ENCODE data around the gene CGREF1. TPM values are rescaled to one million over a fixed set of nuclear protein-coding genes. Genes with fewer than 3 reads are reported as not detected.

CGREF1 gene
- polyA plus RNA-seq, 4 donors: 3.8 to 7.8 (median 4.5) TPM

DNA sequence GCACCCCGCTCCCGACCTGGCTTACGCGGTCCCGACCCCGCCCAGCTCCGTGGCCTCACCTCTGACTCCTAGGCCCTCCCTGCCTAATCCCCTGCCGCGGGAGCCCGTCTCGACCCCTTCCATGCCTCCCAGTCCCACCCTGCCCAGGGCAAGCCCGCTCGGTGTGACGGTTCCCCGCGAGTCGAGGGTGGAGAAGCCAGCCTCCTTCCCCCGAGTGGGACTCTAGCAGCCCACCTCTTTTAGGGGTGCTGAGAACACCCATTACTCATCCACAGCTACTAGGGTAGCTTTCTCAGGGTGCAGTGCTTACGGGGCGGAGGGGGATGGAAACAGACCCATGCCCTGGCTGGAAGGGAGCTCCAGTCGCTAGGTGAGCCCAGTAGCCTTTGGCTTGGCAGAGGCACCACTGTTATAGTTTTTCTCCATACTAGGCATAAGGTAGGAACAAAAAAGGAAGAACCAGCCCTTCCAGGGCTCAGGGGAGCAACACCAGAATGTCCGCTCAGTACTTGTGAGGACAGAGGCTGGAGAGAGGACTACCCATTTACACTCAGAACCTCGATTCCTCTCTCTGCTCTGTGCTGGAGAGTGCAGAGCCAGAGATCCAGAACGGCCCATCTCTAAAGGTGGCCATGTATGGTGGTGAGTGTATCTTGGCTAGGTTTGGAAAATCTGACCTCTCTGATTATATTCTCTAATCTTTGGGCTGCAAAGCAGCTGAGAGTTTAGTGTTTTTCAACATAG, 66.9 kb downstream of the CGREF1 start:
- WGBS, 3 donors: 5 to 8% (median 5%) methylated on average over 16 to 24 of the region's 24 CpGs
- Histone ChIP-seq H3K9me3 (ENCODE audit: control insufficient read depth in 2 of 2, insufficient read depth in 1 of 2, low read depth in 1 of 2, low read length in 1 of 2) (no peaks in the 10 kb centered on the region), H3K36me3 (ENCODE audit: control insufficient read depth in 3 of 3, insufficient read depth in 2 of 3, low read depth in 1 of 3, low read length in 3 of 3) (peaks cover 0 to 29% (median 3%) of the 10 kb centered on the region in 3 donors), H3K4me3 (ENCODE audit: low read depth in 1 of 3, low read length in 3 of 3) (peak overlapping the region; percentile 78 to 85 (median 81)), H3K27me3 (ENCODE audit: control insufficient read depth in 3 of 3, insufficient read depth in 3 of 3, low read length in 3 of 3) (no peaks in the 10 kb centered on the region), H3K27ac (ENCODE audit: low read depth in 1 of 3, low read length in 2 of 3) (peak overlapping the region in 2 of 3 donors; percentile 92 to 94), H3K4me1 (ENCODE audit: control insufficient read depth in 3 of 3, insufficient read depth in 2 of 3, low read depth in 1 of 3, low read length in 2 of 3) (peaks cover 0 to 10% (median 0%) of the 10 kb centered on the region in 3 donors)
- DNase-seq (no peak), FAIRE-seq (no peak)

DNA sequence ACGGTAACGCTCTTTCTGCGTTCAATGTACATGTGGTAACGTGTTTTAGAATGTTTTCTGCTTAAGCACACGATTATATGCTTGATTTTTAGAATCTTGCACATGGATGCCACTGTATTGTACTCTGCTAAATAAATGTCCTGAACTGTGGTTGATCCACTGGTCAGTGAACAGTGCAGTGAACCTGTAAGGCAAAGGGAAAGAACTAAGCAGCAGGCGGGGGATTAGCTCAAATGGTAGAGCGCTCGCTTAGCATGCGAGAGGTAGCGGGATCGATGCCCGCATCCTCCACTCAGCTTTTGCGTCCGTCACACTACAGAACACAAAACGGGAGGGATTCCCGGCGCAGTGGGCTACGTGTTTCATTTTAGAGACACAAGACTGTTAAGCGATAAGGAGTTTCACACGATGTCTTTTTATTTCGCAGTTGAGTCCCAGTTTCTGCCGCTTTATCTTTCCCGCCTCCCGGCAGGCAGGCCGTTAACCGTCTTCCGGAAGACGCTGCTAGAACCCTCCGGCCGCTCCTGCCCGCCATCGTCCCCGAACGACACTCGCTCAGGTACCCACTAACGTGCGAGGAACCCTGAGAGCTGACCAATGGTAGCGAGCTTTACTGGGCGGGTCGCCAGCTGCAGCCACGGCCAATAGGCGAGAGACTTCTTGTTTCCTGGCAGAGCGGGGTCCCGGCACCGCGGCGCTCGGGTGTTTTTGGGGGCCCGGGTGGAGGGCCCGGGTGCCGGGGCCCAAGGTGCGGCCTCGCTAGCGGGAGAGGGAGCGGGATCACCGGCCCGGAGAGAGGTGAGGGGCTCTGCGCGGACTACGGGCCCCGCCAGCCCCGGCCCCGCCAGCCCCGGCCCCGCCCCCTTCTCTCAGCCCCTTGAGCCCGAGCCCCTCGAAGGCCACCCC, 67.7 kb downstream of the CGREF1 start, which contains the start of gene AGBL5:
TSS of gene AGBL5 (plus strand) at position 673 of the 906 bp plus-strand sequence. CDS start 1,291 bp downstream, outside the sequence.
- Histone ChIP-seq H3K27ac (ENCODE audit: low read depth in 1 of 3, low read length in 2 of 3) (peak within 1 kb of the TSS; percentile 70 to 94 (median 92)), H3K27me3 (ENCODE audit: control insufficient read depth in 3 of 3, insufficient read depth in 3 of 3, low read length in 3 of 3) (no peaks in the 10 kb centered on the region), H3K4me3 (ENCODE audit: low read depth in 1 of 3, low read length in 3 of 3) (peak within 1 kb of the TSS; percentile 78 to 85 (median 81)), H3K9me3 (ENCODE audit: control insufficient read depth in 2 of 2, insufficient read depth in 1 of 2, low read depth in 1 of 2, low read length in 1 of 2) (no peaks in the 10 kb centered on the region), H3K36me3 (ENCODE audit: control insufficient read depth in 3 of 3, insufficient read depth in 2 of 3, low read depth in 1 of 3, low read length in 3 of 3) (peaks cover 0 to 29% (median 3%) of the 10 kb centered on the region in 3 donors), H3K4me1 (ENCODE audit: control insufficient read depth in 3 of 3, insufficient read depth in 2 of 3, low read depth in 1 of 3, low read length in 2 of 3) (peaks cover 0 to 10% (median 0%) of the 10 kb centered on the region in 3 donors)
- FAIRE-seq: no peak
- peak; percentile 94 to 96 for DNase-seq
- WGBS, 3 donors: 0% methylated on average over 51 to 67 of the region's 67 CpGs

Other genes with a start within 250 kb of the CGREF1 start
- gene MAPRE3, start 148.5 kb downstream of the CGREF1 start, polyA plus RNA-seq: 10 to 100 TPM in 1 of 4 donors, 1 to 10 TPM in 3; 2.9 to 11.1 (median 6.0) TPM
- 10 to 100 TPM; 27.5 to 84.3 (median 39.8) TPM for gene TMEM214, start 86.2 kb downstream of the CGREF1 start, polyA plus RNA-seq
- gene AGBL5, start 67.5 kb downstream of the CGREF1 start, polyA plus RNA-seq: 10 to 100 TPM in 2 of 4 donors, 1 to 10 TPM in 2; 6.0 to 28.9 (median 8.8) TPM
- gene OST4, start 47.5 kb downstream of the CGREF1 start, polyA plus RNA-seq: 100 to 1,000 TPM; 319 to 477 (median 396) TPM
- 10 to 100 TPM in 2 of 4 donors, 1 to 10 TPM in 1, under 1 TPM in 1; 0.67 to 36.6 (median 13.4) TPM for gene EMILIN1, start 40.5 kb downstream of the CGREF1 start, polyA plus RNA-seq
- gene KHK, start 32.4 kb downstream of the CGREF1 start, polyA plus RNA-seq: 100 to 1,000 TPM; 225 to 643 (median 399) TPM
- 1 to 10 TPM in 1 of 4 donors, under 1 TPM in 1, not detected in 2; 0.25 to 1.1 TPM for gene ABHD1, start 4.7 kb upstream of the CGREF1 start, polyA plus RNA-seq
- gene PREB, start 15.5 kb upstream of the CGREF1 start, polyA plus RNA-seq: 10 to 100 TPM; 44.2 to 76.0 (median 50.7) TPM
- not detected for gene PRR30, start 20.3 kb upstream of the CGREF1 start, polyA plus RNA-seq
- under 1 TPM in 2 of 4 donors, not detected in 2; 0.03 TPM for gene TCF23, start 29.9 kb upstream of the CGREF1 start, polyA plus RNA-seq
- 100 to 1,000 TPM in 2 of 4 donors, 10 to 100 TPM in 2; 89.2 to 151 (median 109) TPM for gene ATRAID, start 92.9 kb upstream of the CGREF1 start, polyA plus RNA-seq
- gene SLC5A6, start 93.1 kb upstream of the CGREF1 start, polyA plus RNA-seq: 100 to 1,000 TPM in 1 of 4 donors, 10 to 100 TPM in 2, 1 to 10 TPM in 1; 9.5 to 142 (median 25.2) TPM
- 10 to 100 TPM in 2 of 4 donors, 1 to 10 TPM in 2; 8.6 to 31.6 (median 15.2) TPM for gene CAD, start 98.2 kb upstream of the CGREF1 start, polyA plus RNA-seq
- gene SLC30A3, start 143.9 kb upstream of the CGREF1 start, polyA plus RNA-seq: under 1 TPM in 2 of 4 donors, not detected in 2; 0.04 to 0.06 TPM
- not detected for gene DNAJC5G, start 156.3 kb upstream of the CGREF1 start, polyA plus RNA-seq
- 1 to 10 TPM in 3 of 4 donors, under 1 TPM in 1; 0.31 to 5.4 (median 1.9) TPM for gene TRIM54, start 163.3 kb upstream of the CGREF1 start, polyA plus RNA-seq
- gene UCN, start 189.3 kb upstream of the CGREF1 start, polyA plus RNA-seq: 1 to 10 TPM in 3 of 4 donors, under 1 TPM in 1; 0.76 to 8.9 (median 2.4) TPM
- gene MPV17, start 204.0 kb upstream of the CGREF1 start, polyA plus RNA-seq: 100 to 1,000 TPM in 1 of 4 donors, 10 to 100 TPM in 3; 27.3 to 103 (median 55.6) TPM
- 10 to 100 TPM; 27.4 to 56.1 (median 35.7) TPM for gene GTF3C2, start 237.6 kb upstream of the CGREF1 start, polyA plus RNA-seq